CMK (cell line): ENCODE results near the gene PARP15.
"Not testable (repeated sequence)": the region's sequence is repeated elsewhere in the genome, so short reads cannot be mapped to it uniquely, and the experiment has no call there.

Source experiments
- DNase-seq: peaks from one replicate; pipeline ENCODE4 v3.0.0-alpha.2; 2010; ENCODE audit warnings: low read depth

PARP15 gene

GRCh38 chr3:122668930-122669730, 91.7 kb downstream of the PARP15 start:
- DNase-seq = no peak

- DNase-seq = no peak
Observed at GRCh38 chr3:122671553-122671952, 94.1 kb downstream of the PARP15 start.

GRCh38 chr3:122674339-122674738, 96.9 kb downstream of the PARP15 start:
- no peak for DNase-seq

GRCh38 chr3:122676759-122677158, 99.3 kb downstream of the PARP15 start:
- no peak for DNase-seq

- DNase-seq = no peak
Observed at GRCh38 chr3:122677216-122677615, 99.8 kb downstream of the PARP15 start.

GRCh38 chr3:122678506-122678905, 101.1 kb downstream of the PARP15 start:
- DNase-seq = no peak

- no peak for DNase-seq
Observed at GRCh38 chr3:122679085-122679881, 101.8 kb downstream of the PARP15 start.

- DNase-seq = no peak
Observed at GRCh38 chr3:122679882-122680474, 102.5 kb downstream of the PARP15 start.

GRCh38 chr3:122680475-122681283, 103.2 kb downstream of the PARP15 start, which contains the start of gene PARP14:
PARP14 (plus strand) TSS chr3:122680839; CDS start chr3:122680884, 45 bp downstream.
- DNase-seq = peak; percentile 30

GRCh38 chr3:122681284-122681973, 104.0 kb downstream of the PARP15 start:
- DNase-seq = no peak

- no peak for DNase-seq
Observed at GRCh38 chr3:122681974-122682409, 104.5 kb downstream of the PARP15 start.

- DNase-seq = not testable (repeated sequence)
Observed at GRCh38 chr3:122682778-122683411, 105.4 kb downstream of the PARP15 start.

GRCh38 chr3:122687298-122687697, 109.8 kb downstream of the PARP15 start:
- no peak for DNase-seq
